DOHH2 (cell line): ENCODE measurements around the gene NUMB.

ENCODE experiments used
- H3F3A ChIP-seq: fragments of 200-600 bp; sonication (generic), shearing (Covaris generic); 2 replicates; pipeline ENCODE4 v1.6.0; 2016; ENCODE audit warnings: antibody characterized with exemption, mild to moderate bottlenecking; ENCODE audit not compliant: control insufficient read depth, insufficient read depth
- H3K27ac ChIP-seq: fragments of 200-600 bp; sonication (generic); 2 replicates; pipeline ENCODE4 v1.5.1; 2014; ENCODE audit warnings: low read depth, mild to moderate bottlenecking, low read length, moderate library complexity
- H3K27me3 ChIP-seq: fragments of 200-600 bp; sonication (generic); 2 replicates; pipeline ENCODE4 v1.6.1; 2014; ENCODE audit warnings: mild to moderate bottlenecking, low read length, mixed read lengths; ENCODE audit not compliant: control insufficient read depth
- H3K36me3 ChIP-seq: fragments of 200-600 bp; sonication (generic); 2 replicates; pipeline ENCODE4 v1.6.1; 2014; ENCODE audit warnings: mild to moderate bottlenecking, low read length, moderate library complexity, mixed read lengths; ENCODE audit not compliant: control insufficient read depth
- H3K4me1 ChIP-seq: fragments of 200-600 bp; sonication (generic); 2 replicates; pipeline ENCODE4 v1.6.1; 2014; ENCODE audit warnings: mild to moderate bottlenecking, low read length, mixed read lengths; ENCODE audit not compliant: control insufficient read depth
- H3K4me2 ChIP-seq: fragments of 200-600 bp; sonication (generic); 2 replicates; pipeline ENCODE4 v1.6.0; 2014; ENCODE audit warnings: mild to moderate bottlenecking, low read length, moderate library complexity
- H3K4me3 ChIP-seq: fragments of 200-600 bp; sonication (generic); 2 replicates; pipeline ENCODE4 v1.5.1; 2014; ENCODE audit warnings: mild to moderate bottlenecking, low read length, mixed read lengths
- H3K79me2 ChIP-seq: fragments of 200-600 bp; sonication (generic); 2 replicates; pipeline ENCODE4 v1.6.1; 2014; ENCODE audit warnings: mild to moderate bottlenecking, low read length, mixed read lengths; ENCODE audit not compliant: control insufficient read depth
- H3K9me2 ChIP-seq: fragments of 200-600 bp; sonication (generic); replicated peaks from 2 replicates; pipeline ENCODE4 v1.6.1; 2014; ENCODE audit warnings: mild to moderate bottlenecking, low read length, mixed read lengths; ENCODE audit not compliant: control insufficient read depth
- H3K9me3 ChIP-seq: fragments of 200-600 bp; sonication (generic); 2 replicates; pipeline ENCODE4 v1.6.1; 2014; ENCODE audit warnings: antibody characterized with exemption, low read length, mixed read lengths; ENCODE audit not compliant: control insufficient read depth, insufficient read depth
- H4K20me1 ChIP-seq: fragments of 200-600 bp; sonication (generic); 2 replicates; pipeline ENCODE4 v1.6.0; 2014; ENCODE audit warnings: low read depth, mild to moderate bottlenecking, antibody characterized with exemption, low read length, moderate library complexity; ENCODE audit not compliant: control insufficient read depth, insufficient read depth
- EZH2phosphoT487 ChIP-seq: fragments of 200-600 bp; sonication (generic); IDR thresholded peaks from 2 replicates; pipeline ENCODE4 v1.6.1; 2017; ENCODE audit warnings: borderline replicate concordance, mild to moderate bottlenecking, antibody characterized with exemption, low read length, moderate library complexity, mixed read lengths
- TF ChIP-seq, protein P1 (sequence below): fragments of 200-600 bp; sonication (generic); IDR thresholded peaks from one replicate; pipeline ENCODE4 v1.5.1; 2014; ENCODE audit warnings: antibody characterized with exemption, mild to moderate bottlenecking, low read depth, low read length; ENCODE audit not compliant: poor library complexity, severe bottlenecking

NUMB gene

DNA sequence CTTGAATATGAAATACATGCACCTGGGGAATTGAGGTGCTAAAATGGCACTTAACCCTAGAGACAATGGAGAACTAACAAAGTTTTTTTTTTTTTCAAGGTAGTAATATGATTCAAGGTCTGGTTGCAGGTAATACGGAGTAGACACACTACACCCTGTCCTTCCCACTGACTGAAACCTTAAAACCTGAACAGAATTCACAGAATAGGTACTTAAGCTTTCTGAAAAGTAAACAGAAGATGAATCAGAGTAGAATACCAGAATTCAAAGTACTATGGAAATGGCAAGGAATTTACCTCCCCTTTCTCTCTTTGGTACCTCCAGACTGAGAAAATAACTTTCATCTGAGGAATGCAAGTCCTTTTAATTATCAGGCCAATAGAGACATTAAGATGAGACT lies 133.8 kb downstream of the NUMB start:
- Histone ChIP-seq H3K4me3 (no peak overlapping the region), H3K9me2 (no peaks in the 10 kb centered on the region), H3K79me2 (0 out of 2 replicates have a peak, but pooled peaks cover 3% of the 10 kb centered on the region), H3K9me3 (no peaks in the 10 kb centered on the region), H4K20me1 (no peaks in the 10 kb centered on the region), H3K4me2 (no peak overlapping the region), H3K27me3 (no peaks in the 10 kb centered on the region), H3K4me1 (peaks cover 50% of the 10 kb centered on the region), H3K27ac (no peak overlapping the region), H3K36me3 (peaks cover 13% of the 10 kb centered on the region), H3F3A (peaks cover 4% of the 10 kb centered on the region; the same call in 1 of the 2 replicates)
- TF ChIP-seq, protein P1, sequence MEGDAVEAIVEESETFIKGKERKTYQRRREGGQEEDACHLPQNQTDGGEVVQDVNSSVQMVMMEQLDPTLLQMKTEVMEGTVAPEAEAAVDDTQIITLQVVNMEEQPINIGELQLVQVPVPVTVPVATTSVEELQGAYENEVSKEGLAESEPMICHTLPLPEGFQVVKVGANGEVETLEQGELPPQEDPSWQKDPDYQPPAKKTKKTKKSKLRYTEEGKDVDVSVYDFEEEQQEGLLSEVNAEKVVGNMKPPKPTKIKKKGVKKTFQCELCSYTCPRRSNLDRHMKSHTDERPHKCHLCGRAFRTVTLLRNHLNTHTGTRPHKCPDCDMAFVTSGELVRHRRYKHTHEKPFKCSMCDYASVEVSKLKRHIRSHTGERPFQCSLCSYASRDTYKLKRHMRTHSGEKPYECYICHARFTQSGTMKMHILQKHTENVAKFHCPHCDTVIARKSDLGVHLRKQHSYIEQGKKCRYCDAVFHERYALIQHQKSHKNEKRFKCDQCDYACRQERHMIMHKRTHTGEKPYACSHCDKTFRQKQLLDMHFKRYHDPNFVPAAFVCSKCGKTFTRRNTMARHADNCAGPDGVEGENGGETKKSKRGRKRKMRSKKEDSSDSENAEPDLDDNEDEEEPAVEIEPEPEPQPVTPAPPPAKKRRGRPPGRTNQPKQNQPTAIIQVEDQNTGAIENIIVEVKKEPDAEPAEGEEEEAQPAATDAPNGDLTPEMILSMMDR: no peak
- TF ChIP-seq EZH2phosphoT487: no peak

DNA sequence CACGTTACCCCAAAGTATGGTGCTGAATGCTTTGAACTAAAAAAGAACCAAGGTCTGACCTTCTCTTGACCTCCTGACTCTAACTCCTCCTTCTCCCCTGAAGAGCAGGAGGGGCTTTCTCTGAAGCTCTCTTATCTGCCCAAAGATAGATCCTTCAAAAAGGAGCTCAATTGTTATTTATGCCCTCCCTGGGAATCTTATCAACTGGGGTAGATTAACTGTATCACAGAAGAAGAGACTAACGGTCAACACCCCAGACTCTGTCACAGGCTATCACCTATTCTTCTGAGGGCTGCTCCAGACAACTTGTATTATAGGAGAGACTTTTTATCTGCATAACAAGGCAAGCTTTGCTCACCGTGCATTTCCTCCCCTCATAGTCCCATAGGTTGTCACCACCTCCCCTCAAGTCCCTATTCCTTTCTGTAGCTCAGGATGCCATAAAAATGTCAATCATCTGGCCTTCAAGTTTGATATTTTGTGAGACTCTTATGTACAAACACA lies 134.4 kb downstream of the NUMB start:
- H3K4me2 ChIP-seq: no peak overlapping the region
- peaks cover 44% of the 10 kb centered on the region for H3K4me1 ChIP-seq
- no peak overlapping the region for H3K27ac ChIP-seq

DNA sequence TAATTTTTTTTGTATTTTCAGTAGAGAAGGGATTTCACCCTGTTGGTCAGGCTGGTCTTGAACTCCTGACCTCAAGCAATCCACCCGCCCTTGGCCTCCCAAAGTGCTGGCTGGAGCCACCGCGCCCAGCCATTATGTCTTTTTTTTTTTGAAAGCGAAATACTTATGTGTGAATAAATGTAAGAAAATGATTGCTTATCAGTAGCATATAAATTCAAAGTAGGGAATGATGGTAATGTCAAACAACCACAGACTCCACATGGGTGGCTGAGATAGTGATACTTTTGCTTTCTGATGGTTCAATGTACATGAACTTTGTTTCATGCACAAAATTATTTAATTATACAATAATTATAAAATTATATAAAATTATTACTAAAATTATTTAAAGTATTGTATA lies 145.2 kb downstream of the NUMB start:
- H3K4me1 ChIP-seq: peaks cover 15% of the 10 kb centered on the region
- H3K4me2 ChIP-seq: no peak overlapping the region
- no peaks in the 10 kb centered on the region for H3K79me2 ChIP-seq
- H4K20me1 ChIP-seq: no peaks in the 10 kb centered on the region
- TF ChIP-seq EZH2phosphoT487: no peak
- TF ChIP-seq, protein P1: no peak
- no peaks in the 10 kb centered on the region for H3K9me3 ChIP-seq
- H3K27ac ChIP-seq: no peak overlapping the region
- H3K36me3 ChIP-seq: no peaks in the 10 kb centered on the region
- no peaks in the 10 kb centered on the region for H3K27me3 ChIP-seq
- H3K4me3 ChIP-seq: no peak overlapping the region
- H3K9me2 ChIP-seq: no peaks in the 10 kb centered on the region
- H3F3A ChIP-seq: peaks cover 6% of the 10 kb centered on the region; the same call in 1 of the 2 replicates

More for the DNA sequence above, 134.4 kb downstream of the NUMB start:
- Histone ChIP-seq H3K9me3 (no peaks in the 10 kb centered on the region), H4K20me1 (no peaks in the 10 kb centered on the region), H3K4me3 (no peak overlapping the region), H3K27me3 (no peaks in the 10 kb centered on the region), H3F3A (no peaks in the 10 kb centered on the region; the same call in 1 of the 2 replicates), H3K79me2 (0 out of 2 replicates have a peak, but pooled peaks cover 3% of the 10 kb centered on the region), H3K9me2 (no peaks in the 10 kb centered on the region), H3K36me3 (peaks cover 13% of the 10 kb centered on the region)
- TF ChIP-seq, protein P1: no peak
- TF ChIP-seq EZH2phosphoT487: no peak
